ENCODE results near the gene AUH.
A peak's percentile ranks its signal among the peaks of the same experiment; 100 is the strongest.
"Not testable (repeated sequence)": the region's sequence is repeated elsewhere in the genome, so short reads cannot be mapped to it uniquely, and the experiment has no call there.

AUH gene

GRCh38 chr9:91361291-91362050 lies at the start of gene AUH:
Gene AUH, minus strand, starts transcription at chr9:91361918. Its CDS starts 29 bp downstream, at chr9:91361889.
- peak; percentile 79 for DNase-seq

GRCh38 chr9:91411096-91411771 lies 49.5 kb upstream of the AUH start:
- no peak for DNase-seq

- no peak for DNase-seq
Measured at GRCh38 chr9:91410161-91410560, 48.4 kb upstream of the AUH start.

GRCh38 chr9:91408475-91408874 lies 46.8 kb upstream of the AUH start:
- DNase-seq, result no peak

- peak; percentile 31 for DNase-seq
Measured at GRCh38 chr9:91407580-91408318, 46.0 kb upstream of the AUH start.

GRCh38 chr9:91405343-91406077 lies 43.8 kb upstream of the AUH start:
- DNase-seq, result no peak

GRCh38 chr9:91403665-91404543 lies 42.2 kb upstream of the AUH start:
- peak; percentile 66 for DNase-seq

GRCh38 chr9:91398926-91399325 lies 37.2 kb upstream of the AUH start:
- no peak for DNase-seq

GRCh38 chr9:91395553-91396471 lies 34.1 kb upstream of the AUH start:
- no peak for DNase-seq

GRCh38 chr9:91395106-91395552 lies 33.4 kb upstream of the AUH start:
- no peak for DNase-seq

- no peak for DNase-seq
Measured at GRCh38 chr9:91393826-91394225, 32.1 kb upstream of the AUH start.

GRCh38 chr9:91392435-91392834 lies 30.7 kb upstream of the AUH start:
- peak; percentile 72 for DNase-seq

- no peak for DNase-seq
Measured at GRCh38 chr9:91391818-91392217, 30.1 kb upstream of the AUH start.

GRCh38 chr9:91391412-91391811 lies 29.7 kb upstream of the AUH start:
- DNase-seq, result no peak

GRCh38 chr9:91389686-91390085 lies 28.0 kb upstream of the AUH start:
- DNase-seq, result not testable (repeated sequence)

GRCh38 chr9:91386765-91387164 lies 25.0 kb upstream of the AUH start:
- DNase-seq, result no peak

- DNase-seq, result no peak
Measured at GRCh38 chr9:91384954-91385353, 23.2 kb upstream of the AUH start.

- DNase-seq, result no peak
Measured at GRCh38 chr9:91383577-91383976, 21.9 kb upstream of the AUH start.

GRCh38 chr9:91382298-91382697 lies 20.6 kb upstream of the AUH start:
- no peak for DNase-seq

- DNase-seq, result no peak
Measured at GRCh38 chr9:91379426-91379825, 17.7 kb upstream of the AUH start.

- peak; percentile 14 for DNase-seq
Measured at GRCh38 chr9:91378695-91379127, 17.0 kb upstream of the AUH start.
